Panc1 (cell line): ENCODE data around the gene MED13L.

Experiments
- CTCF ChIP-seq: fragments of 450-650 bp; IDR thresholded peaks from 2 replicates; pipeline ENCODE4 v1.5.1; 2017; ENCODE audit warnings: mild to moderate bottlenecking
- POLR2AphosphoS5 ChIP-seq: IDR thresholded peaks from 2 replicates; pipeline ENCODE4 v1.6.1; 2012; ENCODE audit warnings: mild to moderate bottlenecking, low read depth, low read length, moderate library complexity
- REST ChIP-seq, 2 experiments: IDR thresholded peaks; 2 replicates each; pipeline ENCODE4 v1.6.1; 2011 to 2012; ENCODE audit warnings: low read depth in 2 of 2, control low read depth in 1 of 2, low read length in 1 of 2, mild to moderate bottlenecking in 1 of 2, moderate library complexity in 1 of 2; ENCODE audit not compliant: insufficient read depth in 1 of 2
- SIN3A ChIP-seq: IDR thresholded peaks from 2 replicates; pipeline ENCODE4 v1.6.1; 2012; ENCODE audit warnings: low read depth, mild to moderate bottlenecking, low read length, moderate library complexity, borderline replicate concordance; ENCODE audit not compliant: insufficient read depth

GRCh38 chr12:116263844-116264243 is 13.6 kb downstream of the MED13L start:
- TF ChIP-seq POLR2AphosphoS5 (no peak), CTCF (no peak), REST (IDR thresholded peaks at IDR 0.05; ENCODE audit: insufficient read depth in 1 of 2, low read depth in 2 of 2, low read length in 1 of 2) (no peak), SIN3A (no peak)
